NT2/D1 (cell line): ENCODE measurements around the gene MTREX.

Experiments used
- YY1 ChIP-seq: IDR thresholded peaks from 2 replicates; pipeline ENCODE4 v1.6.1; 2011; ENCODE audit not compliant: insufficient read length, insufficient read depth
- ZNF274 ChIP-seq: IDR thresholded peaks from 2 replicates; pipeline ENCODE4 v1.6.1; 2011; ENCODE audit warnings: mild to moderate bottlenecking, low read depth, low read length

GRCh38 chr5:55294935-55295334 lies 12.9 kb upstream of the MTREX start:
- TF ChIP-seq ZNF274: no peak
- TF ChIP-seq YY1: no peak
